Activated CD8-positive, alpha-beta memory T cell treated with anti-CD3 and anti-CD28 coated beads, Interleukin-2, amount 50 U/mL, for 24 hours (primary cell): Measurements from ENCODE around the gene PNPLA8.
"Not testable (repeated sequence)": the region's sequence is repeated elsewhere in the genome, so short reads cannot be mapped to it uniquely, and the experiment has no call there.

Experiments used
- DNase-seq: peaks from one replicate; pipeline ENCODE4 v3.0.0-alpha.2; 2020; ENCODE audit errors: extremely low read depth

Gene PNPLA8

GRCh38 chr7:108528183-108528712, 2.3 kb upstream of the PNPLA8 start:
- no peak for DNase-seq

GRCh38 chr7:108526768-108527017, 758 bp upstream of the PNPLA8 start:
- DNase-seq: no peak

GRCh38 chr7:108525327-108525984, 479 bp downstream of the PNPLA8 start:
- no peak for DNase-seq

GRCh38 chr7:108522780-108523179, 3.2 kb downstream of the PNPLA8 start:
- DNase-seq: no peak

- DNase-seq: no peak
These were observed 8.0 kb downstream of the PNPLA8 start for GRCh38 chr7:108517951-108518350.

- DNase-seq: no peak
These were observed 10.3 kb downstream of the PNPLA8 start for GRCh38 chr7:108515630-108516029.

GRCh38 chr7:108515013-108515412, 10.9 kb downstream of the PNPLA8 start:
- DNase-seq: no peak

GRCh38 chr7:108511939-108512338, 14.0 kb downstream of the PNPLA8 start:
- no peak for DNase-seq

GRCh38 chr7:108504576-108504975, 21.4 kb downstream of the PNPLA8 start:
- DNase-seq: not testable (repeated sequence)

- no peak for DNase-seq
These were observed 22.6 kb downstream of the PNPLA8 start for GRCh38 chr7:108503112-108504026.

GRCh38 chr7:108499566-108499965, 26.4 kb downstream of the PNPLA8 start:
- no peak for DNase-seq

GRCh38 chr7:108498481-108498880, 27.5 kb downstream of the PNPLA8 start:
- DNase-seq: no peak

GRCh38 chr7:108497082-108497725, 28.7 kb downstream of the PNPLA8 start:
- no peak for DNase-seq

- DNase-seq: no peak
These were observed 33.2 kb downstream of the PNPLA8 start for GRCh38 chr7:108492742-108493141.

- no peak for DNase-seq
These were observed 37.0 kb downstream of the PNPLA8 start for GRCh38 chr7:108488768-108489538.

- DNase-seq: no peak
These were observed 38.3 kb downstream of the PNPLA8 start for GRCh38 chr7:108487646-108488045.

GRCh38 chr7:108486291-108486966, 39.5 kb downstream of the PNPLA8 start:
- no peak for DNase-seq

- no peak for DNase-seq
These were observed 41.8 kb downstream of the PNPLA8 start for GRCh38 chr7:108484137-108484536.

GRCh38 chr7:108480311-108480710, 45.6 kb downstream of the PNPLA8 start:
- DNase-seq: no peak

- no peak for DNase-seq
These were observed 46.2 kb downstream of the PNPLA8 start for GRCh38 chr7:108479751-108480150.

- no peak for DNase-seq
These were observed 46.8 kb downstream of the PNPLA8 start for GRCh38 chr7:108479118-108479517.
